ENCODE data around the gene CSAD.

The CSAD gene

GRCh38 chr12:53180220-53180930, at the start of gene CSAD, which contains the start of gene ZNF740:
TSS of gene CSAD (minus strand) at chr12:53180925. CDS start at chr12:53173470, 7,455 bp downstream.
TSS of gene ZNF740 (plus strand) at chr12:53180722. CDS start at chr12:53181984, 1,262 bp downstream.
- peak; percentile 95 to 96 for DNase-seq (ENCODE audit: low read depth in 2 of 2)

GRCh38 chr12:53230108-53230845, 49.6 kb upstream of the CSAD start:
- no peak for DNase-seq (ENCODE audit: low read depth in 2 of 2)

- no peak for DNase-seq (ENCODE audit: low read depth in 2 of 2)
Measured at GRCh38 chr12:53229454-53229853, 48.7 kb upstream of the CSAD start.

GRCh38 chr12:53227836-53228235, 47.1 kb upstream of the CSAD start:
- no peak for DNase-seq (ENCODE audit: low read depth in 2 of 2)

GRCh38 chr12:53227341-53227740, 46.6 kb upstream of the CSAD start:
- no peak for DNase-seq (ENCODE audit: low read depth in 2 of 2)

GRCh38 chr12:53226815-53227214, 46.1 kb upstream of the CSAD start:
- DNase-seq (ENCODE audit: low read depth in 2 of 2) = no peak

- DNase-seq (ENCODE audit: low read depth in 2 of 2) = no peak
Measured at GRCh38 chr12:53225635-53226424, 45.1 kb upstream of the CSAD start.

GRCh38 chr12:53224897-53225634, 44.3 kb upstream of the CSAD start:
- no peak for DNase-seq (ENCODE audit: low read depth in 2 of 2)

- DNase-seq (ENCODE audit: low read depth in 2 of 2) = no peak
Measured at GRCh38 chr12:53224061-53224896, 43.6 kb upstream of the CSAD start.

GRCh38 chr12:53223389-53224060, 42.8 kb upstream of the CSAD start:
- DNase-seq (ENCODE audit: low read depth in 2 of 2) = no peak

- DNase-seq (ENCODE audit: low read depth in 2 of 2) = no peak
Measured at GRCh38 chr12:53222806-53223261, 42.1 kb upstream of the CSAD start.

- no peak for DNase-seq (ENCODE audit: low read depth in 2 of 2)
Measured at GRCh38 chr12:53222170-53222721, 41.5 kb upstream of the CSAD start.

- DNase-seq (ENCODE audit: low read depth in 2 of 2) = peak in 1 of 2 donors; percentile 42
Measured at GRCh38 chr12:53221203-53222080, 40.7 kb upstream of the CSAD start.

- peak; percentile 56 to 75 for DNase-seq (ENCODE audit: low read depth in 2 of 2)
Measured at GRCh38 chr12:53220694-53221202, 40.0 kb upstream of the CSAD start.

GRCh38 chr12:53219956-53220693, 39.4 kb upstream of the CSAD start:
- DNase-seq (ENCODE audit: low read depth in 2 of 2) = peak; percentile 57 to 66

- peak; percentile 55 to 62 for DNase-seq (ENCODE audit: low read depth in 2 of 2)
Measured at GRCh38 chr12:53219292-53219955, 38.7 kb upstream of the CSAD start.
